Aorta (tissue), 5 donors: ENCODE data around the gene TDP2. TPM values are rescaled to one million over a fixed set of nuclear protein-coding genes. Genes with fewer than 3 reads are reported as not detected.
"Not testable (repeated sequence)": the region's sequence is repeated elsewhere in the genome, so short reads cannot be mapped to it uniquely, and the experiment has no call there.

Source experiments
- ATAC-seq: fragments of 200-7000 bp; cut with Tn5 transposase; one replicate; pipeline ENCODE4 v1.9.1; 2022; ENCODE audit warnings: moderate library complexity; ENCODE audit not compliant: low FRiP score
- DNase-seq, 2 donors: peaks; one replicate each; pipeline ENCODE4 v3.0.0-alpha.2; 2020
- H3K27ac ChIP-seq, 2 donors: one replicate each; pipeline ENCODE4 v1.5.1; 2013; ENCODE audit warnings: low read length in 2 of 2, mild to moderate bottlenecking in 2 of 2, moderate library complexity in 2 of 2, control low read depth in 1 of 2, inconsistent platforms in 1 of 2, low read depth in 1 of 2
- H3K27me3 ChIP-seq, 2 donors: one replicate each; pipeline ENCODE4 v1.6.1; 2013; ENCODE audit warnings: control low read depth in 1 of 2, low read length in 1 of 2, mild to moderate bottlenecking in 1 of 2, moderate library complexity in 1 of 2; ENCODE audit not compliant: insufficient read depth in 2 of 2, control insufficient read depth in 1 of 2
- H3K36me3 ChIP-seq, 2 donors: one replicate each; pipeline ENCODE4 v1.6.1; 2013; ENCODE audit warnings: control low read depth in 1 of 2, low read length in 1 of 2, mild to moderate bottlenecking in 1 of 2; ENCODE audit not compliant: insufficient read depth in 2 of 2, control insufficient read depth in 1 of 2
- H3K4me1 ChIP-seq, 2 donors: one replicate each; pipeline ENCODE4 v1.6.1; 2013; ENCODE audit warnings: low read length in 2 of 2, control low read depth in 1 of 2, mild to moderate bottlenecking in 1 of 2, moderate library complexity in 1 of 2; ENCODE audit not compliant: insufficient read depth in 2 of 2, control insufficient read depth in 1 of 2
- H3K4me3 ChIP-seq, 2 donors: one replicate each; pipeline ENCODE4 v1.5.1; 2013; ENCODE audit warnings: low read length in 2 of 2, control low read depth in 1 of 2, mild to moderate bottlenecking in 1 of 2
- H3K9me3 ChIP-seq: one replicate; pipeline ENCODE4 v1.6.1; 2013; ENCODE audit warnings: mild to moderate bottlenecking, low read length; ENCODE audit not compliant: control insufficient read depth
- WGBS, 2 donors: extraction: QIAGEN DNeasy Blood & Tissue Kit; methylation state at CpG; one replicate each; pipeline ENCODE4 v1.1.7; 2013; 5-methylcytosine and 5-hydroxymethylcytosine counted together
- intact Hi-C, 2 donors: fragments of 100-400 bp; cut with DNase I; formaldehyde crosslinking; loops; one replicate each; pipeline versions ENCODE4 v1.14.2 to v1.15.0; 2022
- polyA plus RNA-seq, 2 donors: library from polyadenylated mRNA; stranded (reverse); fragments of 200-250 nt; gene quantifications; one replicate each; pipeline ENCODE4 v1.2.3, GENCODE V29; 2013
- total RNA-seq, 2 donors: library from RNA; stranded (reverse); fragmentation: NEBNext Ultra II Directional; extraction: Animal tissue kit (Norgen Biotek cat#: 25700); gene quantifications; one replicate each; pipeline ENCODE4 v1.2.1, GENCODE V29; 2021
- donor health status: healthy with polysubstance abuse.
- donor health status: Bipolar disorder and iron deficiency.
- donor health status: DM: no; HTN: no; CAD: no.
- donor health status: DM: no; HTN: no; CAD: no.
- donor health status: DM: yes; HTN: yes; CAD: no.

TDP2 gene
- total and polyA plus RNA-seq, 4 donors: 30.7 to 99.7 (median 38.3) TPM

DNA sequence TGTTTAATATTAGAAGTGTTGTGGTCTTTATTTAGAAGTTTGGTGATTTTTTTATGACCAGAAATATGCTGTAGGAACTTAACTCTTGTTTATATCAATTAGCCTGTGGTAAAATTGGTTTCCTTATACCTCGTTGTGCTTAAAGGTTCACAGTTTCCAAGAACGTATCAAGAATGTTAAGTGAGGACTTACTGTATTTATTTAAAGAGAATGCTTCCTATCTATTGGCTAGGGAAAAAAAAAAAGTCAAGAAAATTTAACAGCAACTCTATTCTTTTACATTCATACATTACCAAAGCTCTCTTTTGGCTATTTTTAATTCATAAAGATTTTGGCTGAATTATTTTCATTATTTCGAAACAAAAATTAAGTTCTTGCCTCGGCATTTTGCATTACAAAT is 22.3 kb downstream of the TDP2 start:
- intact Hi-C loops: no loop called here
- no peaks in the 10 kb centered on the region for H3K9me3 ChIP-seq
- no peak overlapping the region for H3K4me3 ChIP-seq
- WGBS, 2 donors: 82 to 83% methylated on average over 4 of the region's 4 CpGs
- no peaks in the 10 kb centered on the region for H3K4me1 ChIP-seq
- H3K36me3 ChIP-seq: no peaks in the 10 kb centered on the region
- H3K27me3 ChIP-seq: no peaks in the 10 kb centered on the region
- H3K27ac ChIP-seq: no peak overlapping the region
- ATAC-seq (no peak), DNase-seq (no peak)

DNA sequence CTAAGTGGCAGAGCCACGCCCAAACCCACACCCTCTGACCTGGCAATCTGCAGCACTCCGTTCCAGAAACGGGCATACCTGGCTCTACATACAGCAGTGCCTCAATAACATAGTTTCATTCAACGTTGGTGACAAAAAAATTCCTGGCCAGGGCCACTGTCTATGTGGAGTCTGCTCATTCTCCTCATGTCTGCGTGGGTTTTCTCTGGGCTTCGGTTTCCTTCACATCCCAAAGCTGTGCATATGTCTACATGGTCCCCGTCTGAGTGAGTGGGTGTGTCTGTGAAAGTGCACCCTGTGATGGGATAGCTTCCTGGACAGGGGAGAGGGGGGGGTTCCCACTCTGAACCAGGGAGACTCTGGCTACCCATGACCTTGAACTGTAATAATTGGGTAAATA is 22.8 kb downstream of the TDP2 start:
- Histone ChIP-seq H3K4me3 (no peak overlapping the region), H3K36me3 (no peaks in the 10 kb centered on the region), H3K9me3 (no peaks in the 10 kb centered on the region), H3K27ac (no peak overlapping the region), H3K4me1 (no peaks in the 10 kb centered on the region), H3K27me3 (no peaks in the 10 kb centered on the region)
- ATAC-seq (no peak), DNase-seq (no peak)
- WGBS, 2 donors: 75 to 78% methylated on average over 7 of the region's 7 CpGs
- intact Hi-C loops: no loop called here

DNA sequence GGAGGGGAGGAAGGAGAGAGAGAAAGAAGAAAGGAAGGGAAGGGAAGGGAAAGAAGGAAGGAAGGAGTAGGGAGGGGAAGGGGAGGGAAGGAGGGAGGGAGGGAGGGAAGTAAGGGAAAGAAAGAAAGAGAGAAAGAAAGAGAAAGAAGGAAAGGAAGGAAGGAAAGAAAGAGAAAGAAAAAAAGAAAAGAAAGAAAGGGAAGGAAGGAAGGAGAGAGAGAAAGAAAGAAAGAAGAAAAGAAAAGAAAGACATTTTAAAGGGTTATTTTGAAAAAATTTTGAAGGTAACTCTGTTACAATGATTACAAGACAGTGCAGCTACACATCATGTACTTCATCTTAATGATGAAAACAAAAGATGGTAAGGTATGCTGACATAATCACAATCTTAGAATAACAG is 24.6 kb downstream of the TDP2 start:
- intact Hi-C loops: no loop called here
- no peak for ATAC-seq
- no peak for DNase-seq
- no peak overlapping the region for H3K27ac ChIP-seq
- H3K4me3 ChIP-seq: no peak overlapping the region
- H3K4me1 ChIP-seq: no peaks in the 10 kb centered on the region
- no peaks in the 10 kb centered on the region for H3K27me3 ChIP-seq
- no peaks in the 10 kb centered on the region for H3K36me3 ChIP-seq
- no peaks in the 10 kb centered on the region for H3K9me3 ChIP-seq

DNA sequence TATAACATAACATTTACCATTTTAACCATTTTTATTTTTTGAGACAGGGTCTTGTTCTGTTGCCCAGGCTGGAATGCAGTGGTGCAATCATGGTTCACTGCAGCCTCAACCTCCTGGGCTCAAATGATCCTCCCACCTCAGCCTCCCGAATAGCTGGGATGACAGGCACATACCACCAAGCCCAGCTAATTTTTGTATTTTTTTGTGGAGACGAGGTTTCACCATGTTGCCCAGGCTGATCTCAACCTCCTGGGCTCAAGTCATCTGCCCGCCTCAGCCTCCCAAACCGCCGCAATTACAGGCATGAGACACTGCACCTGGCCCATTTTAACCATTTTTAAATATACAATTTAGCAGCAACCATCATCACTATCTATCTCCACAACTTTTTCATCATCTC is 26.1 kb downstream of the TDP2 start:
- 80 to 96% methylated on average over 5 of the region's 5 CpGs for WGBS, 2 donors
- not testable (repeated sequence) for DNase-seq

DNA sequence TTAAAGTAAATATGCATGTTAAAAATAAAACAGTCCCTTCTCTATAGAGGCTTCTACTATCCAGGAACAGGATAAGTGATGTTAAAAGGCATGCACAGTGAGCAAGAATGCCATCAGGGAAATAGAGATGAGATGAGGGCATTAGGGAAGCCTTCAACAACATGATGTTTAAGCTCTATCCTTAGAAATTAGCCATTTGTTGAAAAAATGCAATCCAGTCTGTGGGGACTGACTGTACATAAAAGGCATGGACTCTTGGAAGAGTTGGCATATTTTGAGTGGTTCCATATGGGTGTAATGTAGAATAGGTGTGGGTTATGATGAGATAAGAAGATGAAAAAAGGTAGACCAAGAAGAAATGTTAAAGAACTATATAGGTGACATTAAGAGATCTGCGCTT is 26.5 kb downstream of the TDP2 start:
- H3K4me3 ChIP-seq: no peak overlapping the region
- no peaks in the 10 kb centered on the region for H3K4me1 ChIP-seq
- no peaks in the 10 kb centered on the region for H3K27me3 ChIP-seq
- H3K9me3 ChIP-seq: peaks cover 4% of the 10 kb centered on the region
- 97 to 100% methylated on average over 1 of the region's 1 CpG for WGBS, 2 donors
- H3K36me3 ChIP-seq: no peaks in the 10 kb centered on the region
- ATAC-seq: no peak
- DNase-seq: no peak
- intact Hi-C loops: no loop called here
- H3K27ac ChIP-seq: no peak overlapping the region

More for the DNA sequence above, 26.1 kb downstream of the TDP2 start:
- H3K9me3 ChIP-seq, intact Hi-C loops, H3K4me1 ChIP-seq, H3K27ac ChIP-seq, H3K27me3 ChIP-seq, H3K4me3 ChIP-seq, H3K36me3 ChIP-seq, ATAC-seq: not testable (repeated sequence)

DNA sequence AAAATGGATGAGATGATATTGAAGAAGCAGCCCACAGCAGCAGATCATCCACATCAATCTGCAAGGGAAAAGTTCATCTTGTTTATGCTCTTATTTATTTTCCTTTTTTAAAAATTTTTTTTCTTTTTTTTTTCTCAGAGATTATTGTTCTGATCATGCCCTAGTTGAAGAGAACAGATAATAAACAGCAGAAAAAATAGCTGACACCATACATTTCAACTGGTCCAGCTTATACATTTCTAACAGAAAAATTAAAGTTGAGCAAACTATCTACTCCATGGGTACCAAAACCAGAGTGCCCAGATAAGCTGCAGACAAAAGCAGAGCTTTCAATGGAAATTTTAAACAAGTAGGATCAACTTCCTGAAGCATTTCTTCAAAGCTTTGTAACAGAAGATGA is 30.0 kb downstream of the TDP2 start:
- DNase-seq (no peak), ATAC-seq (no peak)
- Histone ChIP-seq H3K4me1 (no peaks in the 10 kb centered on the region), H3K27ac (no peak overlapping the region), H3K36me3 (no peaks in the 10 kb centered on the region), H3K27me3 (no peaks in the 10 kb centered on the region), H3K4me3 (no peak overlapping the region), H3K9me3 (peaks cover 4% of the 10 kb centered on the region)
- intact Hi-C loops: no loop called here

DNA sequence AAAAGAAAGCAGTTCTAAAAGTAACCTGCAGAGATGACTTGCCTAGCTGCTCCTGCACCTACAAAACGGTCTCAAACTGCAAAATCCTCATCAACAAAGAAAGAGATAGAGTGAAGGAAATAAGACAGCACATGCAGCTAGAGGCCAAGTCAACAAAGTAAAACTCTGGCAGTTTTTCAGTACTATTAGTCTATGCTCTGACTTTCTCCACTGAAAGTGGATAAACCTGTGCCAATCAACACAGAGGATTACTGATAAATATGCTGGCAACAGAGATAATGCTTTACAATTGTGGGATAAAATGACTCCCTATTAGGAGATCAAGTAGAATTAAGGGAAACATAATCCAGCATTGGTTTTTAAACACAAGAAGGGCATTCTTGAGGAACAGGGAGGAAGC is 34.1 kb downstream of the TDP2 start:
- 9 to 13% methylated on average over 1 of the region's 1 CpG for WGBS, 2 donors
- H3K27ac ChIP-seq: no peak overlapping the region
- intact Hi-C loops: no loop called here

DNA sequence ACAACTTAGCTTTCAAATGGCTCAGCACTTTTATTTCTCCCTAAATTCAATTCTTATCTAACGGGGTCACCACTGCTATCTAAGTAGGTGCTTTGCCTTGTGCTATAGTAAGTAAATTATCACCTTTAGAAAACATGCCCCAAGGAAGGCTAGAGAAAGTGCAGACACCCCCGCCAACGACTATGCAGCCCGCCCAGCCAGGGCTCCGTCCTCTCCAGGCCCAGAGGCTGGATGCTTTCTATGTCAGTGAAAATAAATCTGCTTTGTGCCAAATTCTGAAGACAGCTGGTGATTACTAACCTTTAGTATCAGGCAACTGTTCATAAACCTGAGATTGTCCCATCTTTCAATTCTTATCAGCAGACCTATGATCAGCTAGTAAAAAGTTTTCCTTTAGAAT is 35.0 kb downstream of the TDP2 start:
- H3K9me3 ChIP-seq: peaks cover 4% of the 10 kb centered on the region
- intact Hi-C loops: no loop called here
- DNase-seq: no peak
- no peaks in the 10 kb centered on the region for H3K27me3 ChIP-seq
- no peaks in the 10 kb centered on the region for H3K4me1 ChIP-seq
- 49 to 72% methylated on average over 5 of the region's 5 CpGs for WGBS, 2 donors
- H3K27ac ChIP-seq: no peak overlapping the region
- no peak overlapping the region for H3K4me3 ChIP-seq
- no peak for ATAC-seq
- H3K36me3 ChIP-seq: no peaks in the 10 kb centered on the region

More for the DNA sequence above, 34.1 kb downstream of the TDP2 start:
- DNase-seq: no peak
- Histone ChIP-seq H3K9me3 (peaks cover 4% of the 10 kb centered on the region), H3K4me3 (no peak overlapping the region), H3K4me1 (no peaks in the 10 kb centered on the region), H3K36me3 (no peaks in the 10 kb centered on the region), H3K27me3 (no peaks in the 10 kb centered on the region)
- ATAC-seq: no peak

DNA sequence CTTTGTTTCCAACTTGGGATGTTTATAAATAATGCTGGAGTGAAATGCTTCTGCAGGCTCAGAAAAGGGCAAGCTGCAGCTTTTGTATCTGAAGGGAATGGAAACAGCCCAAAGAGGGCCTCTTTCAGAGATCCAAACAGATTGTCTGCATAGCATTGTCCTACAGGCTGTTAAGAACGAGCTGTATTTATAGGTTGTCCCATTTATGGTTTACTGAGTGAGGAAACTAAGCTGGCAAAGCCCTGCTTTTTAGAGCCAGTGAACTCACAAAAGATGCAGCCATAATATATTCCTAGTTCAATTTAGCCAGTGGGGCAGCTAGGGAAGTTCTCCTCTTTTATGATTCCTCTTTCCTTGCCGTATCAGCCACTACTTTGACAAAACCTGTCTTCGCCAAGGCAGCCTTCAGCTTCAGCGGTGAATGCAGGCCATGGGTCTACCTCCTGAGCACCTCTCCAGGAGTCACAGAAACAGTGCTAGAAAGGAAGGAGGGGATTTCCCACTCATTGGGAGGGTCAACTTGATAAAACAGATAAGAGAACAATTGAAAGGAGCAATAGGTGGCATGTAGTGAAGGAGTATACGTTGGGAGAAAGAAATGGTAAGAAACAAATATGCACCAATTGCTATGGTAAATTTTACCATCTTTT is 35.7 kb downstream of the TDP2 start:
- Histone ChIP-seq H3K9me3 (peaks cover 2% of the 10 kb centered on the region), H3K27ac (no peak overlapping the region), H3K27me3 (no peaks in the 10 kb centered on the region), H3K4me1 (no peaks in the 10 kb centered on the region), H3K36me3 (no peaks in the 10 kb centered on the region), H3K4me3 (no peak overlapping the region)
- ATAC-seq (no peak), DNase-seq (no peak)
- intact Hi-C loops: no loop called here
- 71 to 77% methylated on average over 5 of the region's 5 CpGs for WGBS, 2 donors
